Measurements from ENCODE around the gene CENPX. TPM values are rescaled to one million over a fixed set of nuclear protein-coding genes. Genes with fewer than 3 reads are reported as not detected.
A peak's percentile ranks its signal among the peaks of the same experiment; 100 is the strongest.

The CENPX gene
- total and polyA plus RNA-seq, 2 of the 13 experiments (the other 11 are each of a cell fraction or from before 2014, with no cell fraction given), result 92.7 to 170 TPM

DNA sequence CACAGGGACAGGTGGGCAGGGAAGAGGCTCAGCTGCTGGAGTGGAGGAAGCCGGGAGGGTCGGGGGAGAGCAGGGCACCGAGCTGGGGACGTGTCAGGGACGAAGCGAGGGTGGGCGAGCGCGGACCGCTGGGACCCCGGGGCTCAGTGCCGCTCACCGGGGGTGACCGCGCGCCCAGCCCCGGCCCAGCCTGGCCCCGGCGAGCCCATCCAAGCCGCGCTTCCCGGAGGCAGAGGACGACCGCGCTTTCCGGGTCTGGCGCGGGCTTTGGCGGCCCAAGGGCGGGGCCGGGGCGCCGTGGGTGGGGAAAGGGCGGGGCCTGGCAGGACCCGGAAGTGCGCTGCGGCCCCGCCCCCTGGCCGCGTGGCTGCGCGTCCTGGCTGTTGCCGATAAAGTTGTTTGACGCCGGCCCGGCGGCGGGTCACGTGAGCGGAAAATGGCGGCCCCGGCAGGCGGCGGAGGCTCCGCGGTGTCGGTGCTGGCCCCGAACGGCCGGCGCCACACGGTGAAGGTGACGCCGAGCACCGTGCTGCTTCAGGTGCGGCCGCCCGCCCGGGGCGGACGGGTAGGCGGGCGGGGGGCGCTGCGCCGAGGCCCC, 45.4 kb downstream of the CENPX start, which contains the start of gene ASPSCR1 (continued):
- peak; percentile 70 for TF ChIP-seq E2F5 (CRISPR knock-in tag; conservative IDR thresholded peaks at IDR 0.05)
- TF ChIP-seq JUND (CRISPR knock-in tag; IDR thresholded peaks at IDR 0.05), result no peak
- TF ChIP-seq ZNF563 (CRISPR knock-in tag; IDR thresholded peaks at IDR 0.05), result peak; percentile 91
- TF ChIP-seq EEA1 (CRISPR knock-in tag; IDR thresholded peaks at IDR 0.05; ENCODE audit: borderline replicate concordance), result 0 out of 2 replicates have a peak, but pooled peaks have one; percentile 7
- peak; percentile 77 for TF ChIP-seq RNF2 (conservative IDR thresholded peaks at IDR 0.05; ENCODE audit: low read depth)
- peak; percentile 30; the same call in 1 of the 2 replicates for TF ChIP-seq ZNF317 (CRISPR knock-in tag; IDR thresholded peaks at IDR 0.05)
- peak; percentile 94 for TF ChIP-seq TFE3 (CRISPR knock-in tag; IDR thresholded peaks at IDR 0.05)
- TF ChIP-seq NKX3-1 (CRISPR knock-in tag; IDR thresholded peaks at IDR 0.05), result no peak
- TF ChIP-seq SIN3A (IDR thresholded peaks at IDR 0.05; ENCODE audit: borderline replicate concordance, low read depth, low read length), result peak; percentile 72; the same call in 1 of the 2 replicates
- TF ChIP-seq, protein P1, sequence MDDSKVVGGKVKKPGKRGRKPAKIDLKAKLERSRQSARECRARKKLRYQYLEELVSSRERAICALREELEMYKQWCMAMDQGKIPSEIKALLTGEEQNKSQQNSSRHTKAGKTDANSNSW (CRISPR knock-in tag; IDR thresholded peaks at IDR 0.05; ENCODE audit: borderline replicate concordance), result no peak; the same call in 1 of the 2 replicates
- no peak for TF ChIP-seq DNMT3B (CRISPR knock-in tag; conservative IDR thresholded peaks at IDR 0.05)
- peak; percentile 68 to 95 for TF ChIP-seq POLR2A (IDR thresholded peaks at IDR 0.05; ENCODE audit: insufficient read depth in 1 of 2, low read depth in 2 of 2, low read length in 2 of 2)
- TF ChIP-seq GMEB1 (CRISPR knock-in tag; IDR thresholded peaks at IDR 0.05; ENCODE audit: borderline replicate concordance), result peak; percentile 95
- no peak; the same call in 1 of the 2 replicates for TF ChIP-seq ZFP37 (CRISPR knock-in tag; IDR thresholded peaks at IDR 0.05; ENCODE audit: borderline replicate concordance)
- TF ChIP-seq ZNF430 (CRISPR knock-in tag; IDR thresholded peaks at IDR 0.05), result peak; percentile 42; the same call in 1 of the 2 replicates
- no peak for TF ChIP-seq PHF21A (CRISPR knock-in tag; IDR thresholded peaks at IDR 0.05)
- 0 out of 2 replicates have a peak, but pooled peaks have one; percentile 82 for TF ChIP-seq ZNF451 (CRISPR knock-in tag; IDR thresholded peaks at IDR 0.05)
- peak; percentile 91 for TF ChIP-seq KMT2B (CRISPR knock-in tag; IDR thresholded peaks at IDR 0.05)
- TF ChIP-seq, protein P2, sequence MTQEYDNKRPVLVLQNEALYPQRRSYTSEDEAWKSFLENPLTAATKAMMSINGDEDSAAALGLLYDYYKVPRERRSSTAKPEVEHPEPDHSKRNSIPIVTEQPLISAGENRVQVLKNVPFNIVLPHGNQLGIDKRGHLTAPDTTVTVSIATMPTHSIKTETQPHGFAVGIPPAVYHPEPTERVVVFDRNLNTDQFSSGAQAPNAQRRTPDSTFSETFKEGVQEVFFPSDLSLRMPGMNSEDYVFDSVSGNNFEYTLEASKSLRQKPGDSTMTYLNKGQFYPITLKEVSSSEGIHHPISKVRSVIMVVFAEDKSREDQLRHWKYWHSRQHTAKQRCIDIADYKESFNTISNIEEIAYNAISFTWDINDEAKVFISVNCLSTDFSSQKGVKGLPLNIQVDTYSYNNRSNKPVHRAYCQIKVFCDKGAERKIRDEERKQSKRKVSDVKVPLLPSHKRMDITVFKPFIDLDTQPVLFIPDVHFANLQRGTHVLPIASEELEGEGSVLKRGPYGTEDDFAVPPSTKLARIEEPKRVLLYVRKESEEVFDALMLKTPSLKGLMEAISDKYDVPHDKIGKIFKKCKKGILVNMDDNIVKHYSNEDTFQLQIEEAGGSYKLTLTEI (CRISPR knock-in tag; conservative IDR thresholded peaks at IDR 0.05), result no peak
- TF ChIP-seq ZBTB43 (CRISPR knock-in tag; conservative IDR thresholded peaks at IDR 0.05), result peak; percentile 41; the same call in 1 of the 2 replicates
- TF ChIP-seq NR0B2 (CRISPR knock-in tag; IDR thresholded peaks at IDR 0.05), result peak; percentile 93
- no peak for TF ChIP-seq PLRG1 (conservative IDR thresholded peaks at IDR 0.05)
- no peak; the same call in 1 of the 2 replicates for TF ChIP-seq ZNF367 (CRISPR knock-in tag; IDR thresholded peaks at IDR 0.05; ENCODE audit: borderline replicate concordance)

Measured in HepG2 (cell line).